HG02763 (cell line): Measurements from ENCODE around the gene DMBX1.

Experiments used
- ATAC-seq: cut with Tn5 transposase; IDR thresholded peaks from one replicate; pipeline ENCODE4 v1.9.1; 2021; ENCODE audit warnings: mild to moderate bottlenecking, moderate library complexity; ENCODE audit not compliant: unreplicated experiment

The DMBX1 gene

GRCh38 chr1:46522969-46523320, 33.3 kb downstream of the DMBX1 start:
- no peak for ATAC-seq

- no peak for ATAC-seq
These were observed 34.1 kb downstream of the DMBX1 start for GRCh38 chr1:46523496-46524353.

DNA sequence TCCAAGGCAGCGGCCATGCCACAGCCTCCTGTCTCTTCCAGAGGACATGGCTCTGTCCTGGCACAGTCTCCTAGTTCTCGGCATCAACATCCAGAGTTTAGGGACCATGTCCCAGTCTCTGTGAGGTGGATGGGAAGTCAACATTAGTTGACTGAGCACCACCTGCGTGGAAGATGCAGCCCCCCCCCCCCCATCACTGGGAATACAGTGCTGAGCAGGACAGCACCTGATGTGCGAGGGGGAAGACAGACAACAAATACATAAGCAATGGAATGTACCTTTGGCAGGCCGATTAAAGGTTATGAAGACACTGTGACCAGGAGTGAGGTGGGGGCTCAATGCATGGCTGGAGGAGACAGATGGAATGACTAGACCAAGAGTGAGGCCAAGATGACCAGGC, 35.2 kb downstream of the DMBX1 start:
- no peak for ATAC-seq

DNA sequence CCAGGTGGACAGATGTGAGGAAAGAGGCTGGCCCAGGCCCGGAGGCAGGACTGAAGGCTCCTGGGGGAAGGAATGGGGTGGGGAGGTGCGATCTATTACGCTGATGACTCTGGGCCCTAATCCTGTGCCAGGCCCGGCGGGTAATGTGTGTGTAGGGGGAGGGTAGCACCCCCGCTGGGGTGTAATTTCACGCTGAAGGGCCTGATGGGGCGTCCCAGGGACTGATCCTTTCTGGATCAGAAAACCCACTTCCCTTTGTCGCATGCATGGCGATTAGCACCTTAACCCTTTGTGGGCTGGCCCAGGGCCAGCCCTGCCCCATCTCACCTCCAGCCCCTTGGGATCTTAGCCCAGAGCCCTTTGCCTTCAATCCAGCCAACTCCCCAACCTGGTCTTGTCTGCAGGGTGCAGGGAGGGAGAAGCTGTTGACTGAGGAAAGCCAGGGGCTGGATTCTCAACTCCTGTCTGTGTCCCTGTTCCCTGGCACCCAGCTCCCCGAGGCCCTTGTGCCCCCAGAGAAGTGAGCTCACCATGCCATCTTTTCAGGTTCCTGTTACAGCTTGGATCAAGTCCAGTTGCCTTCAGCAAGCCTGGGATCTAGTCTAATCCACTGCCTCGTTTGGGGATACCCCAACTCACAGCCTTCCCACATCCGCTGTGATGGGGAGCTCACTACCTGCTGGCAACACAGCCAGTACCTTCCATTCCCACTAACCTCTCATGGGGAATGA, 35.8 kb downstream of the DMBX1 start:
- no peak for ATAC-seq

DNA sequence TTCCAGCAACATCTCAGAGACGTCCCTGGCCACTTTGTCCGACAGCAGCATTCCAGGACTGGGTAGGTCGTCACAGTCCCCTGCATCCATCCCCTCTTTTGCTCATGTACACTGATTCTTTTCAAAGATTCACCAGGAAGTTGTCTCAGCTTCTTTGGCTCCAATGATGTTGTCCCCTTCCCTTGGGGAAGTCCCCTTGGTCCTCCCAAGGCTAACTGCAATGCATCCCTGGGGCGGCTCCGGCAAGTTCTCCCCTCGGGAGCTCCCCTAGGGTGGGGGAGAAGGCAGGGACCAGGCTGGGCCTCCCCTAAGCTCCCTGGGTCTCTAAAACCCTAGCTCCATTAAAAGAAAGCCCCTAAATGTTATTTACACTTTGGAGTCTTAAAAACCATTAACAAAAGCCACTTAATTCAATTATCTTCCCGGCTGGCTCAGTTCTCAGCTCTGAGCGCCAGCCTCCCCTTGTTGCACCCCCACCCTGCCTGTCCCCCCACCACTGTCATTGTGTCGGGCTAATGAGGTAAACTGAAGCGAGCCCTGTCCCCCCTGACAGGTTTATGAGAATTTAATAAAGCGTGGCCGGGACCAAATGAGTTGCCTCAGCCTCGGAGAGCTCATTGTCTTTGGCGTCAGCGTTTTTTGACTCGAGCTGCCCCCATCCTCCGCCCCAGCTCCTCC, 36.5 kb downstream of the DMBX1 start:
- ATAC-seq = no peak

GRCh38 chr1:46526691-46527291, 37.2 kb downstream of the DMBX1 start:
- no peak for ATAC-seq

DNA sequence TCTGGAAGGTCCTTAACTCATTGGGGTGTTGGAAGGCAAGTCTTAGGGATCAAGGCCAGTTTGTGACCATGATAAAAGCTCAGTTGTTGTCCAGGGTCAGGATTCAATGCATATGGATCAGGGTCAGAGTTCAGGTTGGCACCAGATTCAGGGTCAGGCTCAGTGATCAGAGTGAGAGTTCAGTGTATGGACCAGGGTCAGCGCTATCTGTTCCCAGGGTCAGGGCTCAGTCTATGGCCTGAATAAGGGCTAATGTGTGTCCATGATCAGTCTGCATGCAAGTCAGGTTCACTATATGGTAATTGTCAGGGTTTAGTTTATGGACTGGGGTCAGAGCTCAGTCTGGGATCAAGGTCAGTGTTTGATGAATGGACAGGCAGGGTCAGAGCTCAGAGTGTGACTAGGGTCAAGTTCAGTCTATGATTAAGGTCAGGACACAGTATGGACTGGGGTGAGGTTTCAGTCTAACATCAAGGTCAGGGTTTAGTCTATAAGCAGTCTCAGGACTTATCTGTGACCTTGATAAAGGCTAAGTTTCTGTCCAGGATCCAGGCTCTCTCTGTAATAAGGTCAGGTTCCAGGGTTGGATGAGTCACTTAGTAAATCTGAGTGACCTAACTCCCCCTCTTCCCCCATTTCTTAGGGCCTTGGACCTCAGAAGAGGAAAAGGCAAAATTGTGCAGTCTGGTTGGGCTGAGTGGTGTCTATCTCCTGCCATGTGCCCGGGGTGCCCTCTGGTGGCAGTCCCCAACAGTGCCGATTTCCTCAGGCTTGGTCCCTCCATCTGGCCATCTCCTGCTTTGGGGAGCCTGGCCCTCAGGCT, 38.0 kb downstream of the DMBX1 start:
- no peak for ATAC-seq

GRCh38 chr1:46528297-46528955, 38.8 kb downstream of the DMBX1 start:
- ATAC-seq = no peak

DNA sequence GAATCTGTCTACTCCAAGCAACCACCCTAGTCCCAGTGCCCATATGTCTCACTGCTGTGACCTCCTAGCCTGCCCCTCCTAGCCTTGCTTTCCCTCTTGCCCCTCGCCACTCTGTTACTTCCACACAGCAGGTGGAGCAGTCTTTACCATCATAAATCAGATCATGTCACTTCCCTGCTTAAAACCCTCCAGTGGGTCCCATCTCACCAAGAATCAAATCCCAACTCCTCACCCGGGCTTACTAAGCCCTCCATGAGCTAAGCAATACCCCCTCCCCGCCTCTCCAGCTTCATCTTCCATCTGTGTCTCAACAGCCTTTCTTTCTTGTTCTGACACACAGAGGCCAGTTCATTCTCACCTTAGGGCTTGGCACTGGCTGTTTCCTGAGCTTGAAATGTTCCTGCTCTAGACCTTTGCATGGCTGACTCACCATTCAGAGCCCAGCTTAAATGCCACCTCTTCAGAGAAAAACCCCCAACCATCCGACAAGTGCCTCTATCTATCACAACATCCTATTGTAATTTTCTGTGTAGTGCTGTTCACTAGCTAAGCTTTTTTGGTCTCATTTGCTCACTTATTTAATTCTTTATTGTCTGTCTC, 39.5 kb downstream of the DMBX1 start:
- ATAC-seq = no peak

DNA sequence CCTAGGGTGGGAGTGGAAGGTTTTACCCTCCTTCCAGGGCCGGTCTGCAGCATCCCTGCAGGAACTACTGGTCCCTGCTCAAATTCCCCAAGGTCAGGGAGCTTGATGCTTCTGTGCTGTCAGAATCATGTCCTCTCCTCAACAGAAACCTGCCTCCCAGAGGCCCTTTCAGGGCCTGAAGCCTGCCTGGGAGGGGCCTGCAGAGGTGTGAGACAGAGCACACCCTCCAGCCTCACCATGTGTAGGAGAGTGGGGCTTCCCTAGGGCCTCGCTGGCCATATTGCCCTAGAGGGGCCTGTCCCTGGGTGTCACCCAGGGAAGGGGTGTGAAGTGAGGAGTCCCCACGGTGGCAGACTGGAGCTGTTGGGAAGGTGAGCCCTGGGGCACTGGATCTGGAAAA, 40.7 kb downstream of the DMBX1 start:
- ATAC-seq = no peak

DNA sequence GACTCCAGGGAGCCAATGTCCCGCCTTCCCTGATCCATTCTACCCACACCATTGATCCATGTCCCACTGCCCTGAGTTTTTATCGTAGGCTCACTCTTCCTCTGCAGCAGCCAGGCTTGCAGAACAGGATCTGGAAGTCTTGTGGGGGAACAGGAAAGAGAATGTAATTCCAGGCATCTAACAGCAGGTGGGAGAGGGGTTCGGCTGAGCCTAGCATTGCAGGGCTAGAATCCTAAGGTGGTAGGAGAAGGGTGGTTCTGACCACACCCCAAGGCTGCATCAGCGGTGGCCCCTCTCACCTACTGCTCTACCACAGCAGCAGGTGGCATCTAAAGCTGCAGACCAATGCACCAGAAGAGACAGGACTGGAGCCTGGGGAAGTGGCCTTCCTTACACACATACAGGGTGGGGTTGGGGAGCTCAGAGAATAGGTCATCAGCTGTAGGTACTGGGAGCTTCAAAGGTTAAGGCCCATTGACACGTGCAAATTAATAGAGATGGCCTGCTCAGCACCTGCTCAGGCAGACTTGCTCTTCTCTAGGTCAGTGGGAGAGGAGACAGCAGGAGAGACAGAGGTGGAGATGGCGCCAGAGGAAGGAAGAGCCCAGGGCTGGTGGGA, 41.3 kb downstream of the DMBX1 start:
- ATAC-seq = no peak

GRCh38 chr1:46532095-46532494, 42.5 kb downstream of the DMBX1 start:
- no peak for ATAC-seq

- no peak for ATAC-seq
These were observed 43.0 kb downstream of the DMBX1 start for GRCh38 chr1:46532498-46533178.

DNA sequence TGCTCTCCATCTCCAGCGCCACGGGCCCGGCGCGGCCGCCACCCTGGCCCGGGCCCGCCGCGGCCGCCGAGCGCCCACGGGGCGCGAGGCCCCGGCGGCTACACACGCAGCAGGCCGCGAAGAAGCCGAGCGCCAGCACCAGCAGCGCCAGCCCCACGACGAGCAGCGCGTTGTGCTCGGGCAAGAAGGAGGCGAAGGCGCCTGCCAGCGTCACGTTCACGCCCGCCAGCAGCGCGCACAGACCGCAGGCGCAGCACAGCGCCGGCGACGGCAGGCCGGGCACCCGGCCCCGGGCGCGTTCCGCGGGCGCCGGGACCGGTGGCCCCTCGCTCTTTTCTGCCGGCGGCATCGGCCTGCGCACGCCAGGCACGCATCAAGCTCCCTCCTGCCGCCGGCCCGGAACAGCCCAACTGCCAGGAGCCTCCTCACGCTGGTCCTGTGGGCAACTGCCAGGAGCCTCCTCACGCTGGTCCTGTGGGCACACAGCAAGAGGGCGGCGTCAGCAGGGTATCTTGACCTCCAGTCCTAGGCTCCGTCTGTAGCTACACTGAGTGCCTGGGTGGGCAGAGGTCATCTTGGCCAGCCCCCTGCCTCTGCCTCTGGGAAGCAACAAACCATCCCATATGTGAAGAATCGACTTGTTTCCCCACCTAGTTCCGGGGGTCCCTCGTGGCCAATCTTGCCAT, 43.7 kb downstream of the DMBX1 start:
- ATAC-seq = no peak

- no peak for ATAC-seq
These were observed 45.4 kb downstream of the DMBX1 start for GRCh38 chr1:46535063-46535462.

GRCh38 chr1:46536527-46536926, 46.9 kb downstream of the DMBX1 start:
- no peak for ATAC-seq

DNA sequence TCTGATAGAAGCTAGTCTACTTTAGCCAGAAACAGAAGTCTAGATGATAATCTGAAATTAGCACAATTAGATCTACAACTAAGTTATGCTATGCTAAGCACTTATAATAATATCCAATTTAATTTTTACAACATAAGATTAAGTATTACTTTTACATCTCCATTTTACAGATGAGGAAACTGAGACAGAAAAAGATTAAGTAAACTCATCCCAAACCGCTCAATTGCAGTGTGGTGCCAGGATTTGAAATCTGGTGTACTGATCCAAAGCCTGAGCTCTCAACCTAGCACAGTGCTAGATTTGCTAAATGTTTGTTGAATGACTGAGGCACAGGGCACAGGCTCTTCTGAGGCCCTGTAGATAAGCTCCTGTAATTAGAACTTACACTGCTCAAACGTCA, 48.0 kb downstream of the DMBX1 start:
- no peak for ATAC-seq

GRCh38 chr1:46538147-46538546, 48.5 kb downstream of the DMBX1 start:
- ATAC-seq = no peak
